VCaP (cell line): ENCODE results near the gene STK40.

ENCODE experiments used
- H3K27ac ChIP-seq: fragments of 450-650 bp; 2 replicates; pipeline ENCODE4 v1.5.1; 2017
- CTCF ChIP-seq: fragments of 450-650 bp; conservative IDR thresholded peaks from 2 replicates; pipeline ENCODE4 v1.5.1; 2017; ENCODE audit warnings: mild to moderate bottlenecking, moderate library complexity

The STK40 gene

GRCh38 chr1:36382231-36382630 lies 3.5 kb downstream of the STK40 start:
- TF ChIP-seq CTCF, result no peak
- H3K27ac ChIP-seq, result no peak overlapping the region

DNA sequence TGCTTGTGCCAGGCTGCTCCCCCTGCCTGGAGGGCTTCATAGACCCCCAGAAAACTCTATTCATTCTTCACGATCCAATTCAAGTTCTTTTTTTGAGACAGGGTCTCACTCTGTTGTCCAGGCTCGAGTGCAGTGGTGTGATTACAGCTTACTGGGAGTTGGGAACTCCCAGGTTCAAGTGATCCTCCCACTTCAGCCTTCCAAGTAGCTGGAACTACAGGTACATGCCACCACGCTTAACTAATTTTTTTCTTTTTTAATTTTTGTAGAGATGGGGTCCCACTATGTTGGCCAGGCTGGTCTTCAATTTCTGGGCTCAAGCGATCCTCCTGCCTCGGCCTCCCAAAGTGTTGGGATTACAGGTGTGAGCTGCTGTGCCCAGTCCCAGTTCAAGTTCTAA lies 4.3 kb downstream of the STK40 start:
- H3K27ac ChIP-seq, result no peak overlapping the region
- no peak for TF ChIP-seq CTCF

DNA sequence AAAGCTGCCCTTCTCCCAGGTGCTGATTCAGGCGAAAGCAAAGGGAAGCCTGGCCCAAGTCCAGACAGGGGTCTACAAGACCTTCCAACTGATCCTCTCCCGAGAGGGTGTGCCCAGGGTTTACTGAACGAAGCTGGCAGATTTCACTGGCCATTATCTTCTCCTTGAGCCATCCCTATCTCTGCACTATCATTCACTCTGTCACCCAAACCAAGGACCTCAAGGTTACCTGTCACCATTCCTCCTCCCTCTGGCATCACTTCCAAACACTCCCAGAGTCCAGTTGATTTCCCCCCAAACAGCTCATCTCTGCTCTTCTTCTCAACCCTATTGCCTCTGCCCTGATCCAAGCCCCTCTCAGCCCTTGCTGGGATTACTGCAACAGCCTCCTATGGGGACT lies 4.9 kb downstream of the STK40 start:
- H3K27ac ChIP-seq, result no peak overlapping the region
- TF ChIP-seq CTCF, result no peak

GRCh38 chr1:36380143-36380619 lies 5.5 kb downstream of the STK40 start:
- H3K27ac ChIP-seq, result no peak overlapping the region
- no peak for TF ChIP-seq CTCF

DNA sequence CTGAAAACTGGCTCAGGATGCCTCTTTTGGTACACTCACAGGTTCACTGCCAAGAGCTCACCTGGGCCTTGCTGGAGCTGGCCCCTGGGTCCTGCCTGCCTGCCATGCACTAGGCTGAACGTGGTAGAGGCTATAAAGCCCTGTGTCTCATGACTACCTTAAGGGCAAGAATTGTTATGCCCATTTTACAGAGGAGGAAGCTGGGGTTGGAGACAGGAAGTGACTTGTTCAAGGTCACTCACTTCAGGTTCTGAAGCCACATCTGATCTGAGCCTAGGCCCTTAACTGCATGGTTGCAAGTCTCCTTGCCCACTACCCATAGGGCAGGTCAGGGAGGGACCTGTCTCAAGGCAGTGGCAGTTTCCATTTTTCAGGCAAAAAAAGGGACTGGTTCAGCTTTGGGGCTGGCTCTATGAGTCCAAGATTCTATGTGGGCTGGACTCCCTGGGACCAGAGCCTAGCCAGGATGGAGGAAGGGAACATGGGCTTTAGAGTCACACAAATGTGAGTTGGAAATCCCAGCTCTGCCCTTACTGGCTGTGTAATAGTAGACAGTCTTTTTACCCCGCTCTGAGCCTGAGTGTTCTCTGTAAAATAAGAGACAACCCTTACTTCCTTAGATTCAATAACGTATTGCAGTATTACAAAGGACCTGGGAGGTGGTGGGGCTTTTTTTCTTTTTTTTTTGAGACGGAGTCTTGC lies 7.8 kb downstream of the STK40 start:
- TF ChIP-seq CTCF, result no peak
- H3K27ac ChIP-seq, result no peak overlapping the region

DNA sequence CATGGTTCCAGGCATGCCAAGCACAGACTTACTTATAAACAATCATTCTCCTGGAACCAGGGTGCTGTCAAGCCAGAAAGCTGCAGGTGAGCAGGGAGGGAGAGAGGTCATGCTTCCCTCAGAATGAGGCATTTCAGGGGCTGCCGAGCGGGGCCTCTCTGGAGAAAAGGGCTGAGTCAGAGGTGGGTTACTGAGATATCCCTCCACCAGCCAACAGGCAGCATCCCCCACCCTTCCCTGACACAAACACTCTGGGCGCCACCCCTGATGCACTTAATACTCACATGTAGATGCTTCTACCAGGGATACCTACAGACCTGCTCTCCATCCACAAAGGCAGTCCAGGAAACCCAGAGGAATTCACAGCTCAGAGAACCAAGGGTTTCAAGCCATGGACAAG lies 13.1 kb downstream of the STK40 start:
- H3K27ac ChIP-seq, result peak overlapping the region; percentile 95
- TF ChIP-seq CTCF, result no peak

DNA sequence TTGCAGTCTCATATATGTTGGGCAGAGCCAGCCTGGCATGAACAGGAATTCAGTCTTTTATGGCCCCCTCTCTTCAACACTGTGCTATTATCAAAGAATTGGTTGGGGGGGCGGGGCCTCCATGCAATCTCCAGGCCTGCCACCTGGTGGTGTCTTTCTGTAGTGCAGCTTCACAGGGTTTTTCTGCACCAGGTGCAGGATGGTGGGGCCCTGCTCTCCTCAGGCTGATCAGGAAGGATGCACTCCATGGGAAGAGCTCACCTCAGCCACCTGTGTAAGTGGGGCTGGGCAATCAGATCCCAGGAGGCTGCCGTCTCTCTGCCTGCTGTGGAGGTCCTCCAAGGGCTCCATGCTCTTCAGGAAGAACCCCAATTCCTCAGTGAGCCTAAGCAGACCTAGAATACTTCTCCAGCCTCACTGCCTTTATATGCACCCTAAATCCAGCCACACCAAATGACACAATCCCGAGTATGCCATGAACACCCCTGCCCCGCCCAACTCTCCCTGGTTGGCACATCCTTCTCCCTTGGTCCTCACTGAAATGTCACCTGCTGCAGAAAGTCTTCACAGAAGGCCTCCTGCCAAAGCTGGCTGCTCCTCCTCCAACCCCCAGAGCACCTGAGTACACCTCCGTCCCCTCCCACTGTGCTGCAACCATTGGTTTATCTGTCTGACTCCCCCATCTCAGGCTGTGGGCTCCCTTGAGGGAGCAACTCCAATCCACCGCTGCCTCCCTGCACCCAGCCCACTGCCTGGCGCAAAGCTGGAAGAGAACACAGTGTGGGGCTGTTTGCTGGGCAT lies 16.5 kb downstream of the STK40 start:
- peak; percentile 93 for TF ChIP-seq CTCF
- H3K27ac ChIP-seq, result peak overlapping the region; percentile 57; the same call in 1 of the 2 replicates
